HCT116 (cell line): ENCODE data around the gene BICD1. TPM values are rescaled to one million over a fixed set of nuclear protein-coding genes. Genes with fewer than 3 reads are reported as not detected.

Source experiments
- ATAC-seq: fragments of 200-7000 bp; cut with Tn5 transposase; 2 replicates; pipeline ENCODE4 v1.9.1; 2020; ENCODE audit warnings: mild to moderate bottlenecking, moderate library complexity
- BruUV-seq: library from RNA; stranded (reverse); fragments of 400-500 nt; replicated peaks from 2 replicates; lab custom pipeline; 2021; lab: Mats Ljungman, UMichigan
- CTCF ChIA-PET: fragments of 300-600 bp; sonication (Branson Sonifier 250); formaldehyde crosslinking; loops from one replicate; lab custom pipeline; 2021; ENCODE audit warnings: antibody characterized with exemption; lab: Charles Lee
- POLR2A ChIA-PET: fragments of 300-600, 350-600 bp; sonication (Branson Sonifier 250); formaldehyde crosslinking; loops from one replicate; lab custom pipeline; 2021; ENCODE audit warnings: antibody characterized with exemption; lab: Charles Lee
- RAD21 ChIA-PET, 2 experiments: fragments of 300-600 bp; sonication (Branson Sonifier 250); formaldehyde crosslinking; loops; one replicate each; lab custom pipeline; 2023; ENCODE audit warnings: low total read pairs in 2 of 2; ENCODE audit not compliant: uncharacterized antibody in 2 of 2, unreplicated experiment in 2 of 2, low non-redundant PET in 1 of 2; lab: Charles Lee
- DNase-seq: peaks from one replicate; pipeline ENCODE4 v3.0.0-alpha.2; 2010; ENCODE audit warnings: low read depth, low spot score
- H2AFZ ChIP-seq: fragments of 200-600 bp; shearing (Covaris generic), sonication (generic); 2 replicates; pipeline ENCODE4 v1.6.1; 2017; ENCODE audit warnings: low read depth, mixed run types, mixed read lengths, antibody characterized with exemption, low read length; ENCODE audit not compliant: poor library complexity, severe bottlenecking
- H3K27ac ChIP-seq: 2 replicates; pipeline ENCODE4 v1.5.1; 2012; ENCODE audit warnings: low read depth, low read length
- H3K27me3 ChIP-seq: fragments of 200-600 bp; sonication (generic); 2 replicates; pipeline ENCODE4 v1.6.1; 2016; ENCODE audit warnings: mixed run types, low read length, mixed read lengths; ENCODE audit not compliant: insufficient read depth
- H3K36me3 ChIP-seq, 2 experiments: fragments of 200-500 bp in 1 of 2; fragments of 200-600 bp in 1 of 2; sonication (Bioruptor generic) in 1 of 2; sonication (generic) in 1 of 2; 2 replicates each; pipeline versions ENCODE4 v1.5.1 to v1.6.1; 2014 to 2016; ENCODE audit warnings: low read length in 2 of 2, inconsistent platforms in 1 of 2, mixed read lengths in 1 of 2, mixed run types in 1 of 2; ENCODE audit not compliant: insufficient read depth in 2 of 2, control insufficient read depth in 1 of 2
- H3K4me1 ChIP-seq, 2 experiments: fragments of 200-600 bp in 1 of 2; sonication (generic) in 1 of 2; 2 replicates each; pipeline versions ENCODE4 v1.5.1 to v1.6.1; 2012 to 2017; ENCODE audit warnings: low read length in 2 of 2, inconsistent platforms in 1 of 2, mild to moderate bottlenecking in 1 of 2, mixed read lengths in 1 of 2, mixed run types in 1 of 2, moderate library complexity in 1 of 2; ENCODE audit not compliant: insufficient read depth in 2 of 2, control insufficient read depth in 1 of 2
- H3K4me2 ChIP-seq: fragments of 200-600 bp; sonication (generic); 2 replicates; pipeline ENCODE4 v1.6.1; 2017; ENCODE audit warnings: mixed run types, low read length, mixed read lengths
- H3K4me3 ChIP-seq, 2 experiments: fragments of 200-600 bp in 1 of 2; sonication (generic) in 1 of 2; replicated peaks in 1 of 2; 2 replicates each; pipeline ENCODE4 v1.5.1; 2011 to 2016; ENCODE audit warnings: low read length in 2 of 2, control low read depth in 1 of 2, low read depth in 1 of 2, mild to moderate bottlenecking in 1 of 2, mixed read lengths in 1 of 2, mixed run types in 1 of 2
- H3K79me2 ChIP-seq: fragments of 200-600 bp; sonication (generic); 2 replicates; pipeline ENCODE4 v1.6.1; 2017; ENCODE audit warnings: mild to moderate bottlenecking, mixed run types, low read length, moderate library complexity, mixed read lengths; ENCODE audit not compliant: insufficient read depth
- H3K9ac ChIP-seq: fragments of 200-600 bp; sonication (generic); 2 replicates; pipeline ENCODE4 v1.6.1; 2016; ENCODE audit warnings: low read length, mixed read lengths
- H3K9me2 ChIP-seq: fragments of 200-600 bp; sonication (generic), shearing (Covaris generic); 2 replicates; pipeline ENCODE4 v1.6.1; 2017; ENCODE audit warnings: mixed run types, mild to moderate bottlenecking, moderate library complexity; ENCODE audit not compliant: insufficient read depth
- H3K9me3 ChIP-seq, 2 experiments: fragments of 200-500 bp in 1 of 2; fragments of 200-600 bp in 1 of 2; sonication (Bioruptor generic) in 1 of 2; sonication (generic) in 1 of 2; 2 replicates each; pipeline ENCODE4 v1.6.1; 2014 to 2017; ENCODE audit warnings: low read length in 2 of 2, mixed read lengths in 2 of 2, inconsistent platforms in 1 of 2, low read depth in 1 of 2, mild to moderate bottlenecking in 1 of 2, mixed run types in 1 of 2, moderate library complexity in 1 of 2; ENCODE audit not compliant: control insufficient read depth in 1 of 2, insufficient read depth in 1 of 2
- H4K20me1 ChIP-seq: fragments of 200-600 bp; sonication (generic), shearing (Covaris generic); 2 replicates; pipeline ENCODE4 v1.6.1; 2017; ENCODE audit warnings: mixed run types, mild to moderate bottlenecking, moderate library complexity; ENCODE audit not compliant: insufficient read depth
- CTCF ChIP-seq, 3 experiments: fragments of 200-600 bp in 1 of 3; sonication (generic) in 1 of 3; IDR thresholded peaks in 2 of 3; conservative IDR thresholded peaks in 1 of 3; 2 replicates each; pipeline ENCODE4 v1.5.1; 2012 to 2017; ENCODE audit warnings: low read depth in 2 of 3, low read length in 2 of 3, antibody characterized with exemption in 1 of 3, borderline replicate concordance in 1 of 3, control low read depth in 1 of 3, mild to moderate bottlenecking in 1 of 3, mixed read lengths in 1 of 3, mixed run types in 1 of 3, moderate library complexity in 1 of 3; ENCODE audit not compliant: insufficient read depth in 1 of 3
- EGR1 ChIP-seq: IDR thresholded peaks from 2 replicates; pipeline ENCODE4 v1.6.1; 2012; ENCODE audit warnings: low read depth
- EZH2phosphoT487 ChIP-seq: fragments of 200-600 bp; IDR thresholded peaks from 2 replicates; pipeline ENCODE4 v1.6.1; 2018; ENCODE audit warnings: antibody characterized with exemption, borderline replicate concordance
- JUND ChIP-seq: IDR thresholded peaks from 2 replicates; pipeline ENCODE4 v1.6.1; 2012
- POLR2A ChIP-seq: IDR thresholded peaks from 2 replicates; pipeline ENCODE4 v1.7.0; 2011; ENCODE audit warnings: borderline replicate concordance; ENCODE audit not compliant: insufficient read depth, insufficient read length; ENCODE audit errors: extremely low read depth
- POLR2AphosphoS5 ChIP-seq: IDR thresholded peaks from 2 replicates; pipeline ENCODE4 v1.6.1; 2011; ENCODE audit warnings: mild to moderate bottlenecking, low read depth, low read length, moderate library complexity
- RAD21 ChIP-seq: IDR thresholded peaks from 2 replicates; pipeline ENCODE4 v1.6.1; 2012; ENCODE audit warnings: low read depth, mild to moderate bottlenecking
- SIN3A ChIP-seq: IDR thresholded peaks from 2 replicates; pipeline ENCODE4 v1.6.1; 2012; ENCODE audit warnings: low read depth
- SP1 ChIP-seq: IDR thresholded peaks from 2 replicates; pipeline ENCODE4 v1.6.1; 2012; ENCODE audit warnings: low read depth
- SRF ChIP-seq: IDR thresholded peaks from 2 replicates; pipeline ENCODE4 v1.6.1; 2012; ENCODE audit warnings: low read depth
- TCF7L2 ChIP-seq: IDR thresholded peaks from 2 replicates; pipeline ENCODE4 v1.7.0; 2011; ENCODE audit warnings: borderline replicate concordance, inconsistent platforms; ENCODE audit not compliant: insufficient read depth, insufficient read length; ENCODE audit errors: extremely low read depth
- YY1 ChIP-seq: IDR thresholded peaks from 2 replicates; pipeline ENCODE4 v1.6.1; 2011; ENCODE audit warnings: low read length, low read depth, moderate library complexity, mild to moderate bottlenecking; ENCODE audit not compliant: insufficient replicate concordance; ENCODE audit errors: extremely low read depth
- intact Hi-C: fragments of 100-400 bp; cut with micrococcal nuclease; formaldehyde crosslinking; loops from 2 replicates; pipeline ENCODE4 v1.10.0; 2022
- total RNA-seq: library from RNA; stranded (reverse); gene quantifications from one replicate; pipeline ENCODE4 v1.2.1, GENCODE V29; 2021; ENCODE audit not compliant: unreplicated experiment

Gene BICD1
- total RNA-seq, 1 experiment from 2014 or later = 32.5 TPM

- ATAC-seq (peak; percentile 86), DNase-seq (peak; percentile 55)
- H3K4me1 ChIP-seq = no peaks in the 10 kb centered on the region
- H3K9me3 ChIP-seq = no peaks in the 10 kb centered on the region
- ChIA-PET RAD21 (interaction anchor here (0.6 to 1.6 kb wide), 3 partner anchors 400 to 659 kb away, joined by 4 to 6 read pairs (median 6); no protein-coding TSS in a partner anchor), POLR2A (interaction anchor here (0.6 kb wide), 1 partner anchor 659 kb away, joined by 3 read pairs; no protein-coding TSS in a partner anchor), CTCF (interaction anchor here (0.6 to 2.1 kb wide), 24 partner anchors 9 to 1710 kb away, joined by 3 to 48 read pairs (median 4); partner anchors contain the start of gene ETFBKMT)
- H3K27ac ChIP-seq = no peak overlapping the region
- no peaks in the 10 kb centered on the region for H3K79me2 ChIP-seq
- no peaks in the 10 kb centered on the region for H3K36me3 ChIP-seq
- H4K20me1 ChIP-seq = no peaks in the 10 kb centered on the region
- intact Hi-C loops = loop anchor here (5.0 kb wide), 1 partner anchor 910 kb away; no protein-coding TSS in a partner anchor
- TF ChIP-seq RAD21 (peak; percentile 63), SIN3A (no peak), JUND (no peak), YY1 (no peak), POLR2A (no peak), CTCF (IDR thresholded peaks at IDR 0.05 in 2 of 3, conservative IDR thresholded peaks at IDR 0.05 in 1 of 3; ENCODE audit: borderline replicate concordance in 1 of 3, insufficient read depth in 1 of 3, low read depth in 2 of 3, low read length in 2 of 3) (peak; percentile 48 to 96 (median 66)), POLR2AphosphoS5 (no peak), SP1 (no peak), EGR1 (no peak), EZH2phosphoT487 (no peak), TCF7L2 (no peak), SRF (no peak)
- BruUV-seq = no TSS peak
- H3K4me3 ChIP-seq = no peak overlapping the region
- no peak overlapping the region for H3K9ac ChIP-seq
- H3K4me2 ChIP-seq = no peak overlapping the region
- H3K27me3 ChIP-seq = no peaks in the 10 kb centered on the region
- no peaks in the 10 kb centered on the region for H3K9me2 ChIP-seq
- H2AFZ ChIP-seq = no peak overlapping the region
Measured at GRCh38 chr12:32312049-32312670, 205.5 kb downstream of the BICD1 start.
